Activated CD4-positive, alpha-beta T cell treated with anti-CD3 and anti-CD28 coated beads, Interleukin-2, amount 50 U/mL, for 48 hours (primary cell): ENCODE measurements around the gene WSCD1.

Experiments used
- DNase-seq, 2 experiments: peaks; one replicate each; pipeline ENCODE4 v3.0.0-alpha.2; 2020

Gene WSCD1

DNA sequence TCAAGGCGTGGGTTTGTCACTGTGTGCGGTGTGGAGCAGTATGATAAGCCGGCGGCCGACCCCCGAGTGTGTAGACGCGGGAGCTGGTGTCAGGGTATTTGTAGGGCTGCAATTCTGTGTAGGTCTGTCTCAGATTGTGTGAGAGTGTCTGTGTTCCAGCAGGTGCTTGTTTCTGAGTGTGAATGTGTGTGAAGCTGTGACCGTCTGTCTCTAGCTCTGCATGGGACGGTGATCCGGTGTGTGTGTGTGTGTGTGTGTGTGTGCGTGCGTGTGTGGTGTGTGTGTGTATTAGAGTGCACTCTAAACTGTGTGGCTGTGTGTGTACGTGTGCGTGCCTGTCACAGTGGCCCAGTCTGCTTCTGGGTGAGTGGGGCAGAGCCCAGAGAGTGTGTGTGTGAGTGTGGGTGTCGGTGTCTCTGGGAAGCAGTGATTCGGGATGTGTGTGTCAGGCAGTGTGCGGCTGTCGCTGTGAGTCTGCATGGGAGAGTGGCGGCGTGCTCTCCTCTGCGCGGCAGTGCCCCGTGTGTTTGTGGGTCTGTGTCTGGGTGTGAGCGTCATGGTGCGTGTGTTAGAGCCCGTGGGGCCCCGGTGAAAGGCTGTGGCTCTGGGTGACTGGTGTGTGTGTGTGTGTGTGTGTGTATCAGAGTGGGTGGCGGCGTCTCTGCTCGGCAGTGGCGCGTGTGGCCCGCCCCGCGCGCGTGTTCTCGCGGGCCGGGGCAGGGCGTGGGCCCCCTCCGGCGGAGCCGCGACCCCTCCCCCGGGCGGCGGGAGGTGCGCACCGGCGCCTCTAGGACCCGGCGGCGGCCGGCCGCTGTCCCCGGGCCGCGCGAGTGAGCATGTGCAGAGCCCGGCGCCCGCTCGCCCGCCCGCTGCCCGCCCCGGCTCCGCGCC, at the start of gene WSCD1:
WSCD1 (plus strand) TSS at position 841 of the 891 bp plus-strand sequence. CDS start 10,280 bp downstream, outside the sequence.
- DNase-seq = peak in 1 of 2 experiments; percentile 5

DNA sequence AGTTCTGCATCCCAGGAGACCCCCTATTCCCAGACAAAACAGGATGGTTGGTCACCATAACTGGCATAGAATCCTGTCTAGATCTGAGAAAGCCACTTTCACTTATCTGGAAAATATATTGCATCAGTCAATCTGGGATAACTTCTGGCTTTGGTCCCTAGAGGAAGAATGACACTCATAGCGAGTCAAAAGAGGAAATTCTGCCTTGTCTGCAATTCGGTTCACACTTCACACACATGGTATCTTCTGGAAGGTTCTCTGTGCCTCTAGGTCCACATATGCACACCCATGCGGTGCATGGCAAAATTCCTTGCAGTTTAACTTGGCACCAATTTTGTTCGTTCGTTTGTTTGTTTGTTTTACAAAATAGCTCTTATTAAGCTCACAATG, 49.2 kb upstream of the WSCD1 start:
- no peak for DNase-seq

DNA sequence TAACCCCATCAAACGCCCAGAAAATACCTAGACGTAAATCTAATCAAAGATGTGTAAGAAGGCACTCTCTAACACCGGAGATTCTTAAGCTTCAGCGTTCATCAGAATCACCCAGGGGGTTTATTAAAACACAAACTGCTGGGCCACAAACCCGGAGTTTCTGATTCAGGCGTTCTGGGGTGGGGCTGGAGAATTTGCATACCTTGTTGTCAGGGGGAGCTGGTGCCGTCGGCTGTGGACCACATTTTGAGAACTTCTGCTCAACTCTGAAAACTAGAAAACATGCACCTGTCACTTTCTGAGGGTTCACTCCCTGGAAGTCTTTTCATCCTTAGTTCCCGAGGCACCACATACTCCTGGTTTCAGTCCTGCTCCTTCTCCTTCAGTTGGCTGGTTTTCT, 48.6 kb upstream of the WSCD1 start:
- DNase-seq = no peak

DNA sequence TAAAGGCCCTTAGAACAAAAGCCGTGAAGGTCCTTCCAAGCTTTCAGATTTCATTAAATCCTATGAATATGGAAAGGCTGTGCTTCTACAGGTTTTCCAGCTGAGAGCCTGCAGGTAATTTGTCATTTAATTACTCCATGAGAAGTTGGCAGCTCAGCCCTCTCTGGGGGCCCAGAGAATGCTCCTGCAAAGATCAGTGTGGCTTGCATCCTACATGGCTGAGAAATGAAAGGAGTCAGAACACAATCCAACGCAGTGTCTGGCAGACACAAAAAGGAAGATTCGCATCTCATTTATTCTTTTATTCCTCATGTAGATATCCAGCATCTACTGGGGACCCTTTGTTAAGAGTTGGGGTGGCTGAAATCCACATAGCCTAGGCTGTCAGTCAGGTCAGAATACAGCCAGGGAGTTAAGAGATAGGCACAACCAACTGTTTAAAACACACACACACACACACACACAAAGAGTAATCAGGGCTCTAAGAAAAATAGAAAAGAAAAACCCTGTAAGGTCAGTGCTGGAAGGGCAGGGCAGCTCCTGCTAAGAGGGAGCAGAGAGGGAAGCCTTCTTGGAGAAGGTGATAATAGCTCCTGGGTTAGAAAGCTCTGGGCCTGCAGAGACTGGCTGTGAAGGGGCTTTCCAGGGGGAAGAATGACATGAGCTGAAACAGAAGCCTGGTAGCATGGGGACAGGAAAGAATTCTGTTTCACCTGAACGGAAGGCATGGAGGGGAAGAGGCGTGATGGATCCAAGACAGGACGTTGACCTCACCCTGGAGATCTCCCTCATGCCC, 46.9 kb upstream of the WSCD1 start:
- no peak for DNase-seq

DNA sequence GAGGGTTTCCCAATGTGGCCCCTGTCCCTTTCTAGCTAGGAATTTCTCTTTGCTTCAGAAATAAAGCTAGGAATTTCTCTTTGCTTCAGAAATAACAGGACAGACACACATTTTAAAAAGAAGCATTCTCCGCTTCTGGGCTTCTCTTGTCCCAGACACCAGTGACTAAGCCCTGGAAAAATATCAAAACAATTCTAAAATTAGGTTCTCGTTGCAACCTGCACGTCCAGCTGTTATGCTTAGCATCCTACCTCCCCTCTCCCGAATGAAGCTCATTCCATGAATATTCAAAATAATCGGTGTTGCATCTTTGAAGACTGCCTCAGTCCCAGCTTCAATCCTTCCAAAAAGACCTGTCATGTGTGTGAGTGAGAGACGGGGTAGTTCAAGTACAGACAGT, 45.6 kb upstream of the WSCD1 start:
- no peak for DNase-seq

DNA sequence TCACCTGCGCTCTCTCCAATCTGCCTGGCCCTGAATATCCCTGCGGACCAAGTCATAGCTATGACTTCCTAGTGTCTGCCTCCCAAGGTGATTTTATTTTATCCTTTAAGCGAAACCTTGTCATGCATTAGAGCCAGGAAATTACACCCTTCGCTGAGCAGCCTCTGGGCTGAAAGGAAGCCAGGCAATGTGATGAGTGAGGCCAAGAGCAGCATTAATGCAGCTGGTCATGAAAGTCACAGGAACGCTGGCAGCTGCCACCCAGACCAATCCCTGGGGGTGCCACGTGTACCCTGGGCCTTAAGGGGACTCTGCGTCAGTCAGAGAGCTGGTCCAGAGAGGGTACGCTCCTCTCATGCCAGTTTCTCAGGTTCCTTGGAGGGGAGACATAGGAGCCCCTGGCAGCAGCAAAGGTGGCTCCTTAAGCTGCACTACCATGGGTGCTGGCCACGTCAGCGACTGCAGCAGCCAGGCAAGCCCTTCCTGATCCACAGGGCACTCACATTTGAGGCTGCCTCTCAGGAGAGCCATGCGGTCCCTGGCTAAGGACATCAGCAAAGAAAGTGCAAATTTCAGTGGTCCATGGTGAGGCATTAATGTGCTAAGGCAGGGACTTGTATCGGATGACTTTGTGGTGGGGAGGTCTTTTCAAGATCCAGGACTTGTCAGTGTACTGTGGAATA, 42.7 kb upstream of the WSCD1 start:
- DNase-seq = no peak

DNA sequence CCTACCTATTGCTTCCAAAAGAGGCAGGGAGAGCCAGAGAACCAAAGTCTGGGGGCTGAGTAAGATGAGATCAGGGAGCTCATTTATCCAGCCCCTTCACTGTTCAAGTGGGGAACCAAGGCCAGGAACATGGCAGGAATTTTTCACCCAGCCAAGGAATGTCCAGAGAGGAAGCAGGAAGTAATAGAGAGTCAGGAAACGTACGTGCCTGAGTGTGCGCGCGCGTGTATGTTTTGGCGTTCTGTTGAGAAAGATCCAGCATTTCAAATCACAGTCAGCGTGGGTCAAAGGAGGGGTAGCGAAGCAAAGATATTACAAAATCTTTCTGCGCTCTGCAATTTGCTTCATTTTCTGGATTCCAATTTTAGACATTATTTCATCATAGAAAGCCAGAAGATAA, 41.9 kb upstream of the WSCD1 start:
- DNase-seq = no peak

DNA sequence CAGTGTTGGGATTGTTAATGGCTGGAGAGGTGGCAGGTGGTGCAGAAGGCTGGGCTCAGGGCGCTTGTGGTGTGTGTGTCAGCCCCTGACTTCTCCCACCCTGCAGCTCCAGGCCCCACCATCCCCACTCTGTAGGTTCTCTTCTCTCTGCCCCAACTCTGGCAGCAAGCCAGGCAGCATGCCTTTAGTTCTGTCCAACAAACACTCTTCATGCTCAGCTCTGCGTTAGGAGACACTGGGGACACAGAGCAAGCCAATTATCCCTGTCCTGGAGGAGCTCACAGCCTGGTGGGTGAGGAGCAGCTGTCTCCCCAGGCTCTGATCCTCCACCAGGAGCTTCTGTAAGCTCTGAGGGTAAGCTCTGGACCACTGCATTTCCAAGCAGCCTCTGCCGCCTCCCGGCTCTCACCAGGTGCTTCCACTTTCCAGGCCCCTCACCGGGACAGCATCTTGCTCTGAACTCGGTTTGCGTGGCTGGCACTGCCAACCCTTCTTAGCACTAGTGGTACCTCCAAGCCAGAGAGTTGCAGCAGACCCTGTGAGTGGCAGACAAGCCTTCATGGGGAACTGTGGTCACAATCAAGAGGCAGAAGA, 34.3 kb upstream of the WSCD1 start:
- no peak for DNase-seq

DNA sequence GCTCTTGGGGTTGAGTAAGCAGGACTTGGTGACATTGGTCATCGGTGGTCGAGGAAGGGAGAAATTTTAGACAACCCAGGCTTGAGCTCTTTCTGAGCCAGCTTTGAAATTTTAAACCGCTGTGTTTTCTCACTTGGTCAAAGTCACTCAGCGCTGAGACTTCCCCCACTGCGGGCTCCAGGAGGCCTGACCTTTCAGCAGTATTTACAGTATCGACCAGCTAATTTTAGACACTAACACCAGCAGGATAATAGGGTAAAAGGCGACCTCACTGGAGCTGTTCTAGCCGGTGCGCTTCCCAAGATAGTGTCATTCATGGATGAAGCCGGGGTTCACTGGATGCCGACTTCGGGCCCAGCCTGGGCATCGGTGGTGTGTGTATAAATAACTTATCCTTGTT, 29.7 kb upstream of the WSCD1 start:
- no peak for DNase-seq

DNA sequence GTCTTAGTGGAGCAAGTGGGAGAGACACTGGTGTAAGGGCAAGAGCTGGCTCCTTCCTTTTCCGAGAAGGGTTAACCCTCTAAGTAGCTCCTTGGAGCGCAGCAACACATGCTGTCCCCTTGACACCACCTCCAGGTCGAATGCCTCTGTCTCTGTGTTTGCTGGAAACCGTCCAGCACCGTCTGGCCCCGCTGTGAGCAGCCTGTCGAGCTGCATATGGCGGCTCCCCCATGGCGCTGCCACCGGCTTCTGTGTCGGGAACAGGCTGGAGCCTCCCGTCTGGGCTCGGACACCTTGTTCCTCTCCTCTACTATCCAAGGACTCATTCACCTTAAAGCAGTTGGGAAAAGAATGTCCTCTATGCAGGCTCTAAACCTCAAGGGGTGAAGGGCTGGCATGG, 28.9 kb upstream of the WSCD1 start:
- DNase-seq = no peak

DNA sequence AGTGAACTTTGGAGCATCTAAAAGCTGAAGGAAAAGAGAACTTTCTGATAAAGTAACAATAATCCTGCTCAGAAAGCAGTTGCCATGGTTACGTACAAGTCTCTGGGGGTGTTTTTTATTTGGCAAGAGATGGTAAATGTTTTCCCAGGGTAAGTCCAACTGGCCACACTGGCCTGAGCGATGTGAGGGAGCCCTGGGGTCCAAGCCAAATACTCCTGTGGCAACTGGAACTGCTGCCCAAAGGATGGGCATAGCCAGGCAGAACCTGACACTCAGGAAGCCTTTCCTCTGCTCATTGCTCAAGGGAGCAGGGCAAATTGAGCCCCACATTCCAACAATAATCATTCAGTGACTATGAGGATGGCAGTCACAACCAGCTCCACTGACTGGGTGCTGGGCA, 26.8 kb upstream of the WSCD1 start:
- DNase-seq = no peak

DNA sequence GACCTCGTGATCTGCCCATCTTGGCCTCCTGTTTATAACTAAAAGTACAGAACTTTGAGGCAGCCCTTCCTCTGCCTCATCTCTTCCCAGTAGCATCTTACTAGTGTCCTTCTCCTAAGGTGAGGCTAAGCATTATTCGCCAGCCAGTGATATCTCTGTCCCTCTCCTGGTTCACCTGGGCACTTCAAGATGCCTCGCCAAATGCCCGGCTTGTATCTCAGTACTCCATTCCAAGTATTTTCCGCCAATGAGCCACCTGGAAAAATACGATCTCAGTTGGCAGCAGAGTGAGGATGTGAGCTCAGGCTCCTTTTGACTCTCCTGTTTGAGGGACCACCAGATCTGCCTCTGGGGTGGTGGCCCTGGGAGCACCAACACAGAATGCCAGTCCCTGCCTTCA, 25.9 kb upstream of the WSCD1 start:
- DNase-seq = no peak

DNA sequence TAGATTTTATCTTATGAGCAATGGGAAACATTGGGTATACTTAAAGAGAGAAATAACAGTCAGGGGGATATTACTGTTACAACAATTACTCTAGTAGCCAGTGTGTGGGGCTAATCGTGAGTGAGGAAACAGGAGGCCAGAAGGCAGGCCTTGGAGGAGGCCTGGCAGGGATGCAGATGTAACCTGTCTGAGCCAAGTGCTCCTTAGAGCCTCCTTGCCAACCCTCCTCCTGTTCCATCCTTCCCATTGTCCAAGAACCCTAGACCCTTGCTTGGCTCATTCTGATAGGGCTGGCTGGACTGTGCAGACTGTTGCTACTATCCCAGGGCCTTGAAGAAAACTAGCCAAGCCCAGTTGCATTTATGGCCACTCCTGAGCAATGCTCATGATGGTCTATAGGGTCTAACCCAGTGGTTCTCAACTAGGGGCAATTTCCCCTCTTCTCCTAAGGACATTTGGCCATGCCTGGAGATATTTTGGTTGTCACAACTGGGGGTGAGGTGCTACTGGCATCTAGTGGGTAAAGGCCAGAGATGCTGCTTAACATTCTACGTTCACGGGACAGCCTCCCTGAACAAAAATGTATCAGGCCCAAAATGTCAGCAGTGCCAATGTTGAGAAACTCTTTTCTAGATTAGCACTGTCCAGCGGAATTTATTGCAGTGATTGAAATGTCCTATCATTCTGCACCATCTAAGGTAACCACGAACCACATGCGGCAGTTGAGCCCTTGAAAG, 24.4 kb upstream of the WSCD1 start:
- DNase-seq = no peak

DNA sequence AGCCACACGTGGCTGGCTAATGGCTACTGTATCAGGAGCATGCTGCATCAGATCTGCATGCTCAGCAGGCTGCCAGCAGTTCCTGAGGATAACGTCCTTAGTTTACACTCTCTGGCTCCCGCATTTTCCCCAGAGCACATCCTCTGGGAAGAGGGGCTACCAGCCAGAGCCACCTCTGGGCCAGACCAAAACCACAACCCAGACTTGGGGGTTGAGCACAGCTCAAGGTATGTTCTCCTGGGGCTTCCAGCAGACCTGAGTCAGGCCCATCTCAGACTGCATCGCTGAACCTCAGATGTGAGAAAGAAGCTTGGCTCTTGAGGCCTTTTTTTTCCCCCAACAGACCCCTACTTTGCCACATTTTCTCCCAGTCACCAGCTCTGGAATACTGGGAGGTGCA, 23.7 kb upstream of the WSCD1 start:
- DNase-seq = no peak

DNA sequence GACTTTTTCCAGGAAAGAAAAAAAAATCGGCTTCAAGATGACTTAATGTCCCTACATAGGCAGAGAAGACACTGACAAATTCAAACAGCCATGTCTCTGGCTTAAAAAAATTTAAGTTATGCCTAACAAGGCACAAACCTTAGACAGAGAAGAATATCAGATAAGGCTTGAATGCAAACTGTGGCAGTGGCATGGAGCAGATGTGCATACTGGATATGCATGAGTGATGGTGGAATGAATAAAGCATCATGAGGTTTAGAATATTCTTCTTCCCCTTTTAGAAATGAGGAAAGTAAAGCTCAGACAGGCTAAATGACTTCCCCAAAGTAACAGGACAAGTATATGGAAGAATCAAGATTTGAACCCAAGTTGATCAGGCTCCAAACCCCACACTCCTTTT, 23.2 kb upstream of the WSCD1 start:
- DNase-seq = no peak

DNA sequence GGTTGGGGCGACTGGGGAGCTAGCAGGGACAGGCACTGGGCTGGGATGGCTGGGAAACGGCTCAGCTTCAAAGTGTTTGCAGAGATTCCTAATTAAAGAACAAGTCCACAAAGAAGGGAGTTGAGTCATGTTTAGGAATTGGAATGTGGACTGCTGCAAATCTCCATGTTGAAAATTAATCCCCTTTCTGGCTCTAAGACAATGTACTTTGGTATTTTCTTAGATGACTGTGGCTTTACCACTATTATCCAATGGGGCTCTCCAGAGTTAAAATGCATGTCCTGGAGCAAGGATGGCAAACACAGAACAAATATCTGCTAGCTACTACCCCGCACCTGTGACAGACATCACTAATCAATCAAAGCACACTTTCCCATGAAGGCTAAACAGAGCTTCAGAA, 22.2 kb upstream of the WSCD1 start:
- no peak for DNase-seq

DNA sequence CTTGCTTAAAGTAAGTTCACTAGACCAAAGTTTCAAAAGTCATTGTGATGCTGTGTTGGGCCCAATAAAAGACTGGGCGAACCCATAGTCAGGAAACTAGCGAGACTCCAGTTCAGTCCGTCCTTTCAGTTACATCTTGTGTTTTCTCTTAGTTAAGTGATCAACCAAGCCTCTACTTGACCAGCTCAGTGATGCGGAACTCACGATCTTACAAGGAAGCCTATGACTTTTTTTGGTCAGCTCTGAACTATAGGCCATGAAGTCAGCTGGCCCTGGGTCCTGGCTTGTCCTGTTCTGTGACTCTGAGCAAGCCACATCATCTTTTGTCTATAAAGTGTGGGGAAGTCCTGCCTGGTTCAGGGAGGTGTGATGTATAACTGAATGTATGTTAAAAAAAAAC, 21.7 kb upstream of the WSCD1 start:
- DNase-seq = no peak

DNA sequence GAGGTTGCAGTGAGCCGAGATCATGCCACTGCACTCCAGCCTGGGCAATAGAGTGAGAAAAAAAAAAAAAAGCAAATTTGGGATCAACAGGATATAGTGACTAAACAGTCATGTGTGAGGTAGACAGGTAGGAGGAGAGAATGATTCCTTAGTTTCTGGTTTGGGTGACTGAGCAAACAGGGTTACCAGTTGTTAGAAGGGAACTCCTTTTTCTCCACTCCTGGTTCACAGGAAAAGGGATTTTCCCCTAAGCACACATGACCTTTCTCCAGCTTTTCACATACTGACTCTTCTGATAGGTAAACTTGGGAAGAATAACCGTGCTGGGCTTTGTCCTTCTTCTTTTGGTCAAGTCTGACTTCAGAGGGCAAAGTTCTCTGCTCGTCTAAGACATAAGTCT, 17.3 kb upstream of the WSCD1 start:
- no peak for DNase-seq

DNA sequence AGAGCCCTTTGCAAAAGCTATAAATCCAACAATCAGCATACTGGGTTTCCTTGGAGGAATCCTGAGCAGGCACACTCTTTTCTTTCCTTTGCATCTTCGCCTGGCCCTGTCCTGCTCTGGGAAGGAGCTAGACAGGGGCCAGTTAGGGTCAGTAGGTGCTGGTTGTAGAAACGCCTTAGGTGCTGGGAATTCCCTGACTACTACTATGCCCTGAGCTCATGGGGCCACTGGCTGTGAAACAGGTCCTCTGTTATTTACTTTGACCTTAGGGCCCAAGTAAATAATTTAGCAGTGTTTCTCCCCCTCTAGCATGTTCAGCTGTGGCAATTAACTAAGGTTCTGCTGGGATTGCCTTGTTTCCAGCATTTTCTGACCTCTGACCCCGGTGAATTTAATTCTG, 15.8 kb upstream of the WSCD1 start:
- DNase-seq = no peak

DNA sequence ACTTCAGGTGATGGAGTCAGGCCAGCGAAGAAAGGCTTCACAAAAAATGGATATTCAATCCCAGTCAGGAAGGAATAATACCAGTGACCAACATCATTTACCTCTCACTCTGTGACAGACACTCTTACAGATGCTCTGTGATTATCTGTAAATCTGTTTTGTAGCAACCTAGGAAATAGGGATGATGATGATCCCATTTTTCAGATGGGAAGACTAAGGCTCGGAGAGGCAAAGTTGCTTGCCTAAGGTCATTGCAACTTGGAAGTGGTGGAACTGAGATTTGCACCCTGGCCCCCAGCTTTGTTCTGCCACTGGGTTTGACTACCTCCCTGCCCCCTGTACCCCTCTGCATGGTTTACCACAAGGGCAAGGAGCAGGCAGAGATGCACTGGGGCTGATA, 14.1 kb upstream of the WSCD1 start:
- DNase-seq = no peak

DNA sequence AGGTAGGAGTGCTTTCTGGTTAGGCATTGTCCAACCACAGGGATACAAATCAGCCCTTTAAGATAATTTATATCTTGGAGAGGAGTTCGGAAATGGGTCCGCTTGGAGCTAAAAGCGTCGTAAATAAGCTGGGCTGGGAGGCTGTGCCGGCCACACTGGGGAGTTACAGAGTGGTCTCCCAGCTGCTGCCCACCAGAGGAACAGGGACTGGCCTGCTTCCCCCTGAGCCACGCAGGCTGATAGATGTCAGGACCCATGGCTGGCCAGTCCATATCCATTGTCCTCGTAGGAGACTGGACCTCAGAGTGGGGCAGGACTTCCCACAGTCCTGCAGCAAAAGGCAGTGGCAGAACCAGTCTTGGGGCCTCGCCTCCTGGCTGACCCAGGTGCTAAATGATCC, 12.6 kb upstream of the WSCD1 start:
- no peak for DNase-seq

DNA sequence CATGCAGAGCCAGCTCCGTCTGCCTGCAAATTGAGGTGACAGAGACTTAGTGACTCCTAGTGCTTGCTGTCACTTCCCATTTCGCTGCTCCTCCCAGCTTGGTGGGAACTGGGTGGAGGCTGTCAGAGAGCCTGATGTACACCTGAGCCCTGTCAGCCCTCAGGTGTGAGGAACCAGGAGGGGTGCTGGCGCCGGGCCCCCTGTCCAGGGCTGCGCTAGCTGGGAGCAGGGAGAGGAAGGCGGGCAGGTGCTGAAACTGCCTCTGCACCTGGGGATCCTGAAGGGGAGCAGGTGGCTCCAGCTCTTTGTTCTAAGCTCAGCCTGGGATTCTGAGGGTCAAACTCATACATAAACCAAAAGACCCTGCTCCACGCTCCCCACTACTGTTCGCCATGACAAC, 10.8 kb upstream of the WSCD1 start:
- no peak for DNase-seq

DNA sequence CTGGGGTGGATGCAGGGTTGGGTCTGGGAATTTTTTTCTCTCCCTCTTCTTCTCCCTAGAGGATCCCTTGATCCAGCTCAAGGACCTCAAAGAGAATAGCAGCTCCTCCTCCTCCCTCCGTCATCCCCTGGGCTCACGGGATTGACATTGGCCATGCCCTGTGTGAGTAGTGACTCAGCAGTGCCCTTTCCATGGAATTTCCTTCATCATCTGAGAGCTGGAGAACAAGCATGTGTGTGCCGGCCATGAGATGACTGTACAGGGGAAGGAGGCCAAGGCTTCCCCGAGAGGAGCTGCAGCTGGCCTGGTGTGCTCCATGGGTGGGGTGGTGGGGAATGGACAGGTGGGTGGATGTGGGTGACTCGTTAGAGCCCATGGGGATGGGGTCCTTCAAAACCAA, 8.9 kb upstream of the WSCD1 start:
- no peak for DNase-seq
